ENCODE measurements around the gene SPRR2G. TPM values are rescaled to one million over a fixed set of nuclear protein-coding genes. Genes with fewer than 3 reads are reported as not detected.

SPRR2G gene
- total and polyA plus RNA-seq, 2 of the 8 experiments (the other 6 are each of a cell fraction or from before 2014, with no cell fraction given), result not detected

GRCh38 chr1:153194331-153195050, 43.8 kb upstream of the SPRR2G start:
- no peak for DNase-seq (ENCODE audit: low read depth in 1 of 2, low spot score in 2 of 2)
- Histone ChIP-seq H3K36me3 (ENCODE audit: control insufficient read depth in 2 of 4, insufficient read depth in 4 of 4, low read length in 3 of 4) (no peaks in the 10 kb centered on the region), H3K79me1 (ENCODE audit: low read depth, low read length) (no peaks in the 10 kb centered on the region), H3K18ac (ENCODE audit: extremely low read depth, low read length) (no peak overlapping the region), H3K79me2 (ENCODE audit: control insufficient read depth in 1 of 2, insufficient read depth in 2 of 2, low read length in 2 of 2) (no peaks in the 10 kb centered on the region), H3K4me1 (replicated peaks in 1 of 4; ENCODE audit: control insufficient read depth in 3 of 4, insufficient read depth in 4 of 4, low read length in 3 of 4) (0 out of 7 replicates have a peak, but pooled peaks cover 0 to 2% (median 0%) of the 10 kb centered on the region in 4 experiments), H2BK120ac (replicated peaks; ENCODE audit: low read depth, low read length) (no peak overlapping the region), H4K5ac (ENCODE audit: insufficient read length, low read depth, low read length) (no peak overlapping the region), H4K8ac (ENCODE audit: extremely low read depth, insufficient read depth, low read length) (no peak overlapping the region), H2BK20ac (ENCODE audit: low read length) (no peak overlapping the region), H3K9me3 (ENCODE audit: insufficient read depth in 2 of 2, low read depth in 1 of 2, low read length in 1 of 2) (no peaks in the 10 kb centered on the region), H3K4ac (replicated peaks; ENCODE audit: insufficient read length, low read depth, low read length) (no peak overlapping the region), H3K14ac (ENCODE audit: insufficient read length) (no peak overlapping the region), H3K9ac (replicated peaks in 1 of 4; ENCODE audit: extremely low read depth in 1 of 4, low read depth in 3 of 4, low read length in 3 of 4) (no peak overlapping the region), H3K23me2 (ENCODE audit: low read depth, low read length) (no peaks in the 10 kb centered on the region), H3K27ac (ENCODE audit: low read depth, low read length) (no peak overlapping the region), H2BK15ac (ENCODE audit: low read length) (no peak overlapping the region), H2AFZ (ENCODE audit: low read length) (no peak overlapping the region), H3K4me3 (ENCODE audit: extremely low read depth in 1 of 4, insufficient read depth in 2 of 4, low read depth in 3 of 4, low read length in 4 of 4) (no peak overlapping the region), H2BK5ac (ENCODE audit: low read depth, low read length) (no peak overlapping the region), H3K56ac (replicated peaks; ENCODE audit: insufficient read length, low read depth, low read length) (no peak overlapping the region), H2AK5ac (ENCODE audit: low read depth, low read length) (no peak overlapping the region), H4K91ac (replicated peaks; ENCODE audit: insufficient read length, low read length) (no peak overlapping the region), H2BK12ac (ENCODE audit: low read depth, low read length) (no peak overlapping the region), H3K27me3 (replicated peaks in 1 of 4; ENCODE audit: control insufficient read depth in 3 of 4, extremely low read depth in 1 of 4, insufficient read depth in 3 of 4, low read length in 3 of 4) (no peaks in the 10 kb centered on the region), H3K23ac (ENCODE audit: insufficient read length) (no peak overlapping the region), H3K4me2 (ENCODE audit: insufficient read depth in 1 of 2, low read depth in 2 of 2, low read length in 2 of 2) (no peak overlapping the region), H4K20me1 (replicated peaks in 1 of 2; ENCODE audit: control insufficient read depth in 1 of 2, insufficient read depth in 2 of 2, low read length in 2 of 2) (no peaks in the 10 kb centered on the region)
- POLR2A ChIA-PET (ENCODE audit: partially characterized antibody), result no interaction called here
- no peak for FAIRE-seq
- 76% methylated on average over 3 of the region's 3 CpGs; no CpG with 5 or more reads in 1 of the 2 experiments for WGBS, 2 experiments (ENCODE audit: extremely low coverage in 1 of 2, insufficient coverage in 1 of 2, insufficient read length in 1 of 2, insufficient replicate concordance in 2 of 2, low coverage in 1 of 2, low lambda C conversion rate in 2 of 2, missing lambda C conversion rate in 1 of 2)
- no peak for TF ChIP-seq MAFK (IDR thresholded peaks at IDR 0.05; ENCODE audit: low read depth, low read length)
- TF ChIP-seq CTBP2 (IDR thresholded peaks at IDR 0.05; ENCODE audit: borderline replicate concordance, insufficient read depth, insufficient read length, low read length), result no peak
- TF ChIP-seq SIRT6 (IDR thresholded peaks at IDR 0.05; ENCODE audit: low read length), result no peak
- TF ChIP-seq E2F6 (IDR thresholded peaks at IDR 0.05), result no peak
- TF ChIP-seq RFX5 (IDR thresholded peaks at IDR 0.05; ENCODE audit: borderline replicate concordance, low read depth, low read length), result no peak
- TF ChIP-seq EGR1 (IDR thresholded peaks at IDR 0.05; ENCODE audit: borderline replicate concordance, low read depth, low read length), result no peak
- no peak for TF ChIP-seq CHD1 (IDR thresholded peaks at IDR 0.05; ENCODE audit: low read depth, low read length)
- no peak for TF ChIP-seq TAF1 (IDR thresholded peaks at IDR 0.05; ENCODE audit: low read depth, low read length)
- CTCF ChIA-PET (ENCODE audit: partially characterized antibody), result interaction anchor here (0.6 to 10.6 kb wide), 9 partner anchors 27 to 1395 kb away, joined by 3 to 200 read pairs (median 4); no protein-coding TSS in a partner anchor

All from H1 (cell line).